Measurements from ENCODE around the gene MMP17.

MMP17 gene

DNA sequence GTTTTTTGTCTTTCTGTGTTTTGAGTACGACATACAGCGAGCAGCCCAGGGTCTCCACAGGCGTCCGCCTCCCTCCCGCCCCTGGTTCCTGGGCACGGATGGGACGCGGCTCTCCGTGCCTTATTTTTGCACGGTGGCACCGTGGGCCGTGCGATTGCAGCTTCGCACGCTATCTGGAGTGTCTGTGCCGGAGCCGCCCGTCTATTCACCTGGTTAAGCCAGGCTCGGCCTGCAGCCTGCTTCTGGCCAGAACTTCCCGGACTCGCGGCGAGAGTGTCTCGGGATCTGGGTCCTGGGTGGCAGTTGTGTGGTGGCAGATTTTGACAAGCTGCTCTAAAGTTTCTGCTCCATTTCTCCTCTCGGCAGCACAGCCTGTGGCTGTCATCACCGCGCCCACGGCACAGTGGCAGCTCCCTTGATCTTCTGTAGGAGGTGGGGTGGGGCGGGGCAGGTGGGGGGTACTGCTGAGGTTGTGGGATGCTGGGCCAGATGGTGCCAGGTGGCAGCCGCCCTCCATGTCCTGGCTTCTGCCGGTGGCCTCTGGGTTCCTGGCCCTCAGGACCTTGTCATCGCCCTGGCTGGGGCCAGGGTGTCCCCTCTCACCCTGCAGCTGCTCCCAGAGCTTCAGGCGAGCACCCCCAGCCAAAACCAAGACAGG, 2.9 kb downstream of the MMP17 start:
- peak; percentile 67 for DNase-seq

DNA sequence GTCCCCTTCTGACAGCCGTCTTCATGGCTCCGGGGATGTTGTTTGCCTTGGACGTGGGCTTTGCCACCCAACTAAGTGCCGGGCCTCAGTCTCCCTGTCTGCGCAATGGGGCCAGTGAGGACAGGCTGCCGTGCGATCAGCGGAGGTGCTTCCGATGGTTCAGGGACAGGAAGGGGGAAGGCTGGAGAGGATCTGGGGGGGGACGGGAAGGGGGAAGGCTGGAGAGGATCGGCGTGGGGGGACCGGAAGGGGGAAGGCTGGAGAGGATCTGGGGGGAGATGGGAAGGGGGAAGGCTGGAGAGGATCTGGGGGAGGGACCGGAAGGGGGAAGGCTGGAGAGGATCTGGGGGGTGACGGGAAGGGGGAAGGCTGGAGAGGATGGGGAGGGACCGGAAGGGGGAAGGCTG, 3.4 kb downstream of the MMP17 start:
- DNase-seq: peak; percentile 45

DNA sequence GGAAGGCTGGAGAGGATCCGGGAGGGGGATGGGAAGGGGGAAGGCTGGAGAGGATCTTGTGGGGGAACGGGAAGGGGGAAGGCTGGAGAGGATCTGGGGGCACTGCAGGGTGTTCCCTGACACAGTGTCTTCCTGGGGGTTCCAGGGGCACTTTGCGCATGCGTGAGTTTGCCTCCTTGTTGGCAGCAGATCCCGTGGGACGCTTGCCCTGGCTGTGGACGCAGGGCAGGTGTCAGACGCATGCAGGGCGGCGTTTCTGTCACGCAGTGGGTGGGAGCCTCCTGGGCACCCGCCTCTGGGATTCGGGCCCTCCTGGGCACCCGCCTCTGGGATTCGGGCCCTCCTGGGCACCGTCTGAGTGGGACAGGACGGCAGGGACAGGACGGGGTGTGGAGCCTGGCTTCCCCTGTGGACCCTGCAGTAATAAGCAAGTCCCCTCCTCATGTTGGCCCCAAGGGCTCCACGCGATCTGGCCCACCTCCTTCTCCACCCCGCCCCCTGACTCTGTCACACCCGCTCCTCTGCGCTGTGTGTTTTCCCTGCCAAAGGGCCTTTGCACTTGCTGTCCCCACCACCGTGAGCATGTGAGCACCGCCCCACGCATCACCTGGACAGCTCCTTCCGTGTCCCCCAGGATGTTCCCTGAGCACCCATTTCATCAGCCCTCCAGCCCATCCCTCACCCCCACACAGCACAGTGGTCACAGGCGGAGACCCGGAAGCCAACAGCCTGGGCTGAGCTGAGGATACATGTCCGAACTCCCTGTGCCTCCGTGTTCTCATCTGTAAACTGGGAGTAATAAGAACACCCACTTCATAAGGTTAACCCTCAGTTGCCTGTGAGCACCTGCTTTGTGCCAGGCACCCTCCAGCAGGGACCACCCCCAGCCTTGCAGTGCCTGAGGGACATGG, 4.4 kb downstream of the MMP17 start:
- DNase-seq: peak; percentile 72

DNA sequence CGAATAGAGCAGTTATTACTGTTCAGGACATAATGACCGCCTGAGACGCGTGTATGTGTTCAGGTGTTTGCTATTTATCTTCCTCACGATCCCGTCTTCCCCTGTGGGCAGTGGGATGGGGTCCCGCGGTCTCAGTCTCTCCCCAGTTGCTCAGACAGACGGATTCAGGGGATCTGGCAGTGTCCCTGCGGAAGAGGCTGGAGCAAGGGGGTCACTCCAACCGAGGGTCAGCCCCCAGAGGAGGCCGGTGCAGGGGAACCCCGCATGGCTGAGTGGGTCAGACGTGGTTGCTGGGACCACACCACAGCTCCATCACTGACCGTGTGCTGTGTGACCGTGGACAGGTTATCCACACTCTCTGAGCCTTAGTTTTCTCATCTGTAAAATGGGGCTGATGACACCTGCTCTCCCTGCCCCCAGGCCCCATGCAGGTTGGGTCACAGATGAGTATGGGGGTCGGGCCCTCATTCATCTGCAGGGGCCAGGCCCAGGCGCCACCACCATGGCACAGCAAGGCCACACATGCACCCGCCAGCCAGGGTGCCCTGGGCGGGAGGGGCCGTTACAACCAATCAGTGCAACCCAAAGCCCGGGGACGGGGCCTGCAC, 5.2 kb downstream of the MMP17 start:
- no peak for DNase-seq

DNA sequence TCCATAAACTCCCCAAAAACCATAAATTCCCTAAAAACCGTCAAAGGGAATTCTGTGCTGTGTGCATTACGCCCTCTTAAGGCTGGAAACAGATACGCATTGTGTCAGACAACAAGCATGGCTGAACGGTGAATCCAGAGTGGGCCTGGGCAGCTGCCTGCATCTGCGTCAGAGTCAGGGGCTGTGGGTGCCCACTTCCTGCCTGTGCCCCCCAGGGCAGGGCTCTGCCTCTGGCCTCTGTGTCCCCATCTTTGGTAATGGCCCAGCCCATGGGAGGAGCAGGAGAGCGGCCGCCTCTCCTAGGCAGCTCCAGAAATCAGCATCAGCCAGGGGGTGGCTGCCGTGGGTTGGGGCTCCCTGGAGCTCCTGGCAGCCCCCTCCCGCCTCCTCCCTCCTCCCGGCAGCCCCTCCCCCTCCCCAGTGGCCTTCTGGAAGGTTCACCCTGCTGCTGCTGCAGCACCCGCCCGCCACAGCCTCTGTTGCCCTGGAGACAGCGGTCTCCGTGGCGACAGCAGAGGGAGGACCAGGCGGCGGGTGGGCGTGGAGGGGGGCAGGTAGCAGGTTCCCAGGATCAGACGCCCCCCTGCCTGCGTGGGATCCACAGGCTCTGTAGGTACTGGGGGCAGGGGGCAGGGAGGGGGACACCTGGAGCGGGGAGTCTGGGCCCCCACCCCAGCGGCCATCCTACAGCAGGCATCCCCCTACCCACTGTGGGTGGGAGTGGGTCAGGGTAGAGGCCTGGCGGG, 5.9 kb downstream of the MMP17 start:
- DNase-seq: peak; percentile 12

DNA sequence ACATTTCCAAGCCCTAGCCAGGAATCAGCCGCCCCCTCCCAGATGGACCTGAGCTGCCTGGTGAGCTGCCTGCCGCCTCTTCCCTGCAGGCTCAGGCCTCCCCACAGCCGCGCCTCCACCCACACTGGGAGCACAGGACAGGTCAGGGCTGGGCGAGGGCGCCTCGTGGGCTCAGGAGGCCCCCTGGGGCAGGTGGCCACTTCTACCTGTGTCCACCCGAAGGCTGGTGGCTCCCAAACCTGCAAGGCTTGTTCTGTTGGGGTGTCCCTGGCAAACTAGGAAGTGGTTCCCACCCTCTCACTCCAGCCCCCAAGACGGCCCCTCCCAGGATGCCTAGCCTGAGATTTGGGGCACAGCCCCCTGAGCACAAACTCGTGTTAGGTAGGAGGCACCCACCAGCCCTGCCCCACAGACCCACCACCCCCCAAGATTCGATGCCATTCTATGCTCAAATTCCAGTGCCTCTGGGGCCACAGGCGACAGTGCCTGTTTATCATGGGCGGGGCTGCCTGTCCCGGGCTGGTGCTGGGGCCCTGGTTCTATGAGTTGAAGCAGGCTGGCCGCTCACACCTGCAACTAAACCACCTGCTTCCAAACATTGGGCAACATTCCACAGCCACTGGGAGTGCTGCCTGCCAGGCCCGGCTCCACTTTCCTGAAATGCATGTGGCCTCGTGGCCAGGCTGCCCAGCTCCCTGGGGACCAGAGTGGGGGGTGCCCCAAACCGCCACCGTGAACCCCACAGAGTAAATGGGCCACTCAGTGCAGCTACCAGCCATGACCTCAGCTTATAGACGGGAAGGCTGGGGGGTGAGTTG, 6.8 kb downstream of the MMP17 start:
- DNase-seq: no peak

DNA sequence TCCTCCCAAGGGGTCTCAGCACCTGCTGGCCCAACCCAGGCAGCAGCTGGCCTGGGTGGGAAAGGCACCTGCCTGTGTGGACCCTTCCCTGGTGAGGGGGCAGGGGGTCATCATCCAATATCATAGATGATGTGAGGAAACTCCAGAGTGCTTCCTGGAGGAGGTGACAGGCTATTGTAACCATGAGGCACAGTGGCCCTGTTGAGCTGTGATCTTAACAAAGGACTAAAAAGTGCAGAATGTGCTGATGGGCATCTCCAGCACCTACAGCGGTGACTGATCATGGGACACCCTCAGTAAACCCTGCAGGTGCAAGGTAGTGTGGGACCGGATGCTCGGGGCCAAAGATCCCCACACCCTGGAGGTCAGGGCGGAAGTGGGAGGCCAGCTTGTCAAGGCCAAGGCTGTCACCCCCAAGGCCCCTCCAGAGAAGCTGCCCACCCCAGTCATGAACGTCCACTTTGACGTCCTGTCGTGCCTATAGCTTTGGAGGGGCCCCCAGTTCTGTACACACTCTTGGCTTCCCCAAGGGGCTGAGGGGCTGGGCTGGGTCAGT, 7.5 kb downstream of the MMP17 start:
- DNase-seq: no peak

DNA sequence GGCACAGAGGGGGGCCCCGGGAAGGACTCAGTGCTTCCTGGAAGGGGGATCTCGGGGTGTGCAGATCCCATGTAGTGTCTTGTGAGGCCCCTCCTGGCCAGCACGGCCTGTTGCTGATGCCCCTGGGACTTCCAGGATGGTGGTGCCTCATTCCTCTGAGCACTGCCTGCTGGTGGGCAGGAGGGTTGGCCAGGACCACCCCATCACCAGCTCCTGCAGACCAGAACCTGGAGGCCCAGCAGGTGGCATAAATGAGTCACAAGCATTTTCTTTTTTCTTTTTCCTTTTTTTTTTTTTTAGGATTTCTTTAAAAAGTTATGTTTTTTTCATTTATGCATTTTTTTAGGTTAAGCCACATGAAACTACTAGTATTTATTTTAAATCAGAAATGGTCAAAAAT, 8.0 kb downstream of the MMP17 start:
- DNase-seq: no peak

DNA sequence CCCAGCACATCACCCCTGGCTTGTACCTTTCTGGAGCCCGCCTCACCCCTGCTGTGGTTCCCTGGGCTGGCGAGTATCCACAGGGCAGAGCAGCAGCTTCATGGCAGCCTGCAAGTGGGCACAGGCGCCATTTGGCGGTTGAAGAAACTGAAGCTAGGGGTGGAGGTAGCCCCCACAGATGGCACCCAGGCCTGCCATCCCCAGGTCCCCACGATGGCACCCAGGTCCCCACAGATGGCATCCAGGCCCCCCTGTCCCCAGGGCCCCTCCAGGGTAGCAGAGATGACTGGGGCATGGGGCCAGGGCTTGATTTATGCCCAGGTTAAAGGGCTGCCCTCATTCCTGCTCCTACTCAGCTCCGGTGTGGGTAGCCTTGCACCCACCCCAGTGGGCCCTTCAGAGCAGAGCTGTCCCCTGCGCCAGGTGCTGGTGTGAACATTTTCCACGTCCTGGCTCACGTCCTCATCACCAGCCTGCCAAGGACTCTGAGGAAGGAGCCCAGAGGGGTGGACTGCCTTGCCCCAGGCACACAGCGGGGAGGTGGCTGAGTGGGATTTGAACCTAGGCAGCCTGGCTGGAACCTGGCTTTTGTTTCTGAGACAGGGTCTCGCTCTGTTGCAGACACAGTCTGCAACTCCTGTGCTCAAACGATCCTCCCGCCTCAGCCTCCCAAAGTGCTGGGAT, 8.7 kb downstream of the MMP17 start:
- DNase-seq: no peak

DNA sequence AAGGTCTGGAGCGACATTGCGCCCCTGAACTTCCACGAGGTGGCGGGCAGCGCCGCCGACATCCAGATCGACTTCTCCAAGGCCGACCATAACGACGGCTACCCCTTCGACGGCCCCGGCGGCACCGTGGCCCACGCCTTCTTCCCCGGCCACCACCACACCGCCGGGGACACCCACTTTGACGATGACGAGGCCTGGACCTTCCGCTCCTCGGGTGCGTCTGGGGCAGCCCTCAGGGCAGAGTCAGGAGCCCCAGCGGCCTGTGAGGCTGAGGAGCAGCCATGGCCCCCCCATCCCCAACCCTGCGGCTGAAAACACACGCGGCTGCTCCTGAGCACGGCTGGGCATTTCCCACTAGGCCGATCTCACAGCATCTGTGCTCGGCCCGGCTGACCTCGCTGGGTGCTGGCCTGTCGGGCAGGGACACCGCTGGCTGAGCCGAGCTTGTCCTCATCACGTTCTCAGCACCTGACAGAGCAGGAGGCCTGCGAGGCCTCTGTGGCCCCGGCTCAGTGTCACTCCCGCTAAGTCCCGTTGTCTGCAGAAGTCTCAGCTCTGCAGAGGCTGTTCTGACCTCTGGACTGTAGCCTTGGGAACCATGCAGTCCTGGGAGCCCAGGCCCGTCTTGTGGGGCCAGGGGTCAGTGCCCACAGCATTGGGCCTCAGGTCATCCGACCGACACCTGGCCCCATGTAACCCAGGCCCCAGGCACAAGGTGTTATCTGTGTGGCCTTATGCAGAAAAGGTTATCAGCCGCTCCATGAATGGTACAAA, 12.6 kb downstream of the MMP17 start:
- DNase-seq: no peak

DNA sequence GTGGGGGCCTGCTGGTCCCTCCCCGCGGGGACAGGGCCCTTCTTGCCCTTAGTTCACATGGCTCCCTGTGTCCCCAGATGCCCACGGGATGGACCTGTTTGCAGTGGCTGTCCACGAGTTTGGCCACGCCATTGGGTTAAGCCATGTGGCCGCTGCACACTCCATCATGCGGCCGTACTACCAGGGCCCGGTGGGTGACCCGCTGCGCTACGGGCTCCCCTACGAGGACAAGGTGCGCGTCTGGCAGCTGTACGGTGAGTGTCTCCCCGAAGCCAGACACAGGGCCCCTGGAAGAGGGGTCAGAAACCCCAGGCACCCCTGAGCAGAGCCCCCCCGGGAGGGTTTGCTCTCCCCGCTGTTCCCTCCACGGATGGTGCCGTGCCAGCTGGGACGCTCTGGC, 13.4 kb downstream of the MMP17 start:
- no peak for DNase-seq

DNA sequence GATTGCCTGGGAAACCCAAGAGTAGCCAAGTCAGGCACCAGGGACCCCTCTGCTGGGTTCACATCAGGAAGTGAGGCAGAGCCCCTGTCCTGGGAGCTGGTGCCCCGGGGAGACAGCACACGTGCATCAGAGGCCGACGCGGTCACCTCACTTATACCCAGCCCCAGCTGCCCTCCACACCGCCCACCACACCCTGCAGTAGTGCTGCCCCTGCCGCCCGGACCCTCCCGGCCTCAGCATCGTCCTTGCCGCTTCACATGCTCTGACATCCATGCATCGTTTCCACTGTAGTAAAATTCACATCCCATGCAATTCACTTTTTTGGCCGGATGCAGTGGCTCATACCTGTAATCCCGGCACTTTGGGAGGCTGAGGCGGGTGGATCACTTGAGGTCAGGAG, 14.0 kb downstream of the MMP17 start:
- DNase-seq: no peak

DNA sequence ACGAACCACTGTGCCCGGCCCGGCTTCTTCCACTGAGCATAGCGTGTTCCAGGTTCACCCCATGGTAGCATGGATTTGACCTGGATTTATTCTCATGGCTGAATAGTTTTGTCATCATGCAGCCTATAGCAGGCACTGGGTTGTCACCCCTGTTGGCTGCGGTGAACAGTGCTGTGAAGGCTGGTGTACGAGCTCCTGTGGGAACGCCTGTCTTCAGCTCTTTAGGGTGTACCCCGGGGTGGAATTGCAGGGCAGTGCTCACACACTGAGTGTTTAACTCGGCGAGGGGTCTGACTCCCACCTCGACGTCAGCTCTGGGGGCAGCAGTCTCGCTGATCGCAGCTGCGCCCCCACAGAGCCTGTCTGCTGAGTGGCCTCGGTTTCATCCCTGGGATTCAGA, 15.3 kb downstream of the MMP17 start:
- DNase-seq: no peak

DNA sequence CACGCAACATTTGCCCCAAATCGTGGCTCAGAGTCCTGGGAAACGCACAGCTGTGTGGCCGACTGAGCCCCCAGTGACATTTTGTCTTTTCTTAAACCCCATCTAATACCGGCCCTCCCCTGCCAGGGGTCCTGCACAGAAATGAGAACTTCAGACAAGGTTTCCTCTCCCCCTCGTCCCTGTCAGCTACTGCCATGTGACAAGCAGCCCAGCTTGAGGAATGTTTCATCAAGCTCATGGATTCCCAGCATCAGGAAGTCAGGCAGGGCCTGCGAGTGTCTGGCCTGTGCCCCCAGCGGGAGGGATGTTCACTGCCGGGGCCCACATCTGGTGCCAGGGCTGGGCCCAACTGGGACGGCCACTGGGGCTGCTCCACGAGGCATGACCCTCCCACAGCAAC, 15.9 kb downstream of the MMP17 start:
- DNase-seq: no peak

DNA sequence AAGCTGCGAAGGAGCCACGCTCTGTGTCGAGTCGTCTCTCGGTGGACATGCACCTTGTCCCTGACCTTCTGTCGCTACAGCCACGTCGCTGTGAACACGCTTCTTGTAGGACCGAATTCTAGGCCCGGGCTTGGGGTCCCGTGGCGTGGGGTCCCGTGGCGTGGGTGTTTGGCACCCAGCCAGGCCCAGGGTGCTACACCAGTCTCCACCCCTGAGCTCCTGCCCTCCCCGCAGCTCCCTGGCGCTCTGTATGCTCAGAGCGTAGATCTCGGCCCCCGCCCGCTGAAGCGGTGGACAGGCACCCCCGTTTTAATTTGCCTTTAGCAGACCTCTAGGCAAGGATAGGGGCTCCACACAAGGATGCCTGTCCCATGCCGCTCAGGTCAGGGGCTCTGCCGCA, 16.5 kb downstream of the MMP17 start:
- DNase-seq: no peak

DNA sequence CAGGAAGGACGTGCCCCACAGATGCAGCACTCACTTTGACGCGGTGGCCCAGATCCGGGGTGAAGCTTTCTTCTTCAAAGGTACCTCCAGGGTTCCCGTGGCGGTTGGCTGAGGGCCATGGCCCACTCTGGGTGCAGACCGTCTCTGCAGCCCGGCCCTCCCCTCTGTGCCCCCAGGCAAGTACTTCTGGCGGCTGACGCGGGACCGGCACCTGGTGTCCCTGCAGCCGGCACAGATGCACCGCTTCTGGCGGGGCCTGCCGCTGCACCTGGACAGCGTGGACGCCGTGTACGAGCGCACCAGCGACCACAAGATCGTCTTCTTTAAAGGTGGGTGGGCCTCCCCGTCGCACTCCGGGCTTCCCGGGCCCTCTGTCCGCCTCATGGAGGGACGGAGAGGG, 16.9 kb downstream of the MMP17 start:
- no peak for DNase-seq

DNA sequence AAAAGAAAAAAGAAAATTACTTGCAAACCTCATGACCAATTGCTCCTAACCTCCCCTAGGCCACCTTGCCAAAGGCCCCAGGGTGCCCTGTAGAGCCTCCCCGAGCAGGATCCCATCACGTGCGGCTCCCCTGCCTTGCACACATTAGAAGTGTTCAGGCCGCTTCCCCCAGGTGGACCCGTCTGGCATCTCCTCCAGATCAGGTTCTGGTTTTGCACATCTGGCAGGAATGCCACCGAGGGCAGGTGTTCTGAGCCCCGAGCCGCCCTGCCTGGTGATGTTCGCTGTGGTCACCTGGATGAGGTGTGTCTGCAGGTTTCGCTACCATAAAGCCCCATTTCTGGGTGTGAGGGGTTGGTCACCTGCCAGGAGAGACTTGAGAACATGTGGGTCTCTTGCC, 19.3 kb downstream of the MMP17 start:
- DNase-seq: no peak

DNA sequence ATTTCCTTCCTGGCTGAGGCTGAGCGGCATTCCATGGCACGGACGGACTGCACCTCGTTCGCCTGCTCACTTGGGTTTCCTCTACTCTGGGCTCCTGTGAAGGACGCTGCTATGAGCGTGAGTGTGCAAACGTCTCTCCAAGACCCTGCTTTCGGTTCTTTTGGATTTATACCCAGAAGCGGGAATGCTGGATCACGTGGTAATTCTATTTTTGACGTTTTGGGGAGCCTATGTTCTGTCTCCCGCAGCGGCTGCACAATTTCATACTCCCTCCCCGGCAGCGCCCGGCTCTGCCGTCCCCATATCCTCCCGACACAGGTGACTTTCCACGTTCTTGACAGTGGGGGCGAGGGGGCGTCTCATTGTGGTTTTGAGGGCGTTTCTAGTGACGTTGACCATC, 20.6 kb downstream of the MMP17 start:
- no peak for DNase-seq

DNA sequence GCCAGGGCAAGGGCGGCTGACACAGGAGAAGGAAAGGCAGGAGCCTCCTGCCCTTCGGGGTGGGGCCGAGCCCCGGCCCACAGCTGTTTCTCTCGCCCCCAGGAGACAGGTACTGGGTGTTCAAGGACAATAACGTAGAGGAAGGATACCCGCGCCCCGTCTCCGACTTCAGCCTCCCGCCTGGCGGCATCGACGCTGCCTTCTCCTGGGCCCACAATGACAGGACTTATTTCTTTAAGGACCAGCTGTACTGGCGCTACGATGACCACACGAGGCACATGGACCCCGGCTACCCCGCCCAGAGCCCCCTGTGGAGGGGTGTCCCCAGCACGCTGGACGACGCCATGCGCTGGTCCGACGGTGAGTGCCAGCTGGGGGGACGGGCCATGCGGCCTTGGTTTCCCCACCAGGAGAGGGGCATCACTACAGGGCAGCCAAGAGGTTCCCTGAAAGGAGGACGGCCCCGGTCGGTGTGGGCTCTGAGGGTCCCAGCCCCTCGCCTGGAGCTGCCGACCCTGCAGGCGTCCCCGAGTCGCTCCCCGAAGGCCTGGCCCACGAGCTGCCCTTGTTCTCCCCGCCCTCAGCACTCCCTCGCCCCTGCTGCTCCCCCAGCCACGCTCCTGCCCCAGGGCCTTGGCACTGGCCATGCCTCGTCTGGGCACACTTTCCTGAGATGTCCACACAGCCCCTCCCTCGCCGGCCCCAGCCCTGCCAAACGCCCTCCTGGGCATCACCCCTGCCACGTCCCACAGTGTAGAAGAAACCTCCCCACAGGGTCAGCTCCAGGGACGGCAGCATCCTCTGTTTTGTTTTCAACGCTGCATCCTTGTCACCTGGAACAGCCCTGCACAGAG, 21.7 kb downstream of the MMP17 start:
- DNase-seq: no peak
